ENCODE measurements around the gene EXOSC5. TPM values are rescaled to one million over a fixed set of nuclear protein-coding genes. Genes with fewer than 3 reads are reported as not detected.

EXOSC5 gene
- total and polyA plus RNA-seq, 9 of the 15 experiments (the other 6 are each of a cell fraction or from before 2014, with no cell fraction given) = 10.9 to 75.5 (median 37.8) TPM

DNA sequence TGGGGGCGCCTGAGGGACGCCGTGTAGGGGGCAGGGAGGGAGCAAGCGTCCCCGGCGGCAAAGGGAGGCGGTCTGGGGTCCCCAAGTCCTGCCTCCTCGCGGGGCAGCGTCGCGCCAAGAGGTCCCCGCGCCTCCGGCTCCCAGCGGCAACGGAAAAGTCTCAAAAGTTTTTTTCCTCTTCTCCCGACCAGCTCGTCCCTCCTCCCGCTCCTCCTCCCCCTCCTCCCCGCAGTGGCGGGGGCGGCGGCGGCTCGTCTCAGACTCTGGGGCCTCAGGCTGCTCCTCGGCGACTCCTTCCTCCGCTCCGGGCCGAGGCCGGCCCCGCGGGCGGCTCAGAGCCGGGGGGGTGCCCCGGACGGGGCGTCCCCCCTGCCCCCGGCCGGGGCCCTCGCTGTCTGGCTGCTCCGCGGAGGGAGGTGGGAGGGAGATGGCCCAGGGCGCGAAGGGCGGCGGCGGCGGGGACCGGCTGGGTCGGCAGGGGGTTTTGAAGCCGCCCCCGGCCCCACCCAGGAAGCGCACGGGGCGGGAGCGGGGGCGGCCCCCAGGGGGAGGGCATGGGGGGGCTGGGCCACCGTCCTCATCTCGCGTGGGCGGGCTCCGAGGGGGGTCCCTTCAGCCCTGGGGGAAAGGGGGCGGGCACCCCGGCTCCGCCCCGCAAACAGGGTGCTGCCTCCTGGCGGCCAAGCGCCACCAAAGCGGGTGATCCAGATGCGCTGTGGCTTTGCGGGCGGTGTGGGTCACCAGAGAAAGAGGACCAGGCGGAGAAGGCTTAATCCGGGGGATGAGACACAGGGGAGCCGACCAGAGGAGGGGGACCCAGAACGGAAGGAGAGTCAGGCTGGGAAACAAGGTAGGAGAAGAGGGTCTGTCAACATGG is 43.5 kb downstream of the EXOSC5 start, which contains the start of gene TGFB1 (continued):
- TF ChIP-seq PREB (CRISPR knock-in tag; IDR thresholded peaks at IDR 0.05) (no peak), ELF4 (CRISPR knock-in tag; IDR thresholded peaks at IDR 0.05) (0 out of 2 replicates have a peak, but pooled peaks have one; percentile 39), ARNT (IDR thresholded peaks at IDR 0.05) (no peak), TRIM28 (IDR thresholded peaks at IDR 0.05) (no peak), TOE1 (IDR thresholded peaks at IDR 0.05; ENCODE audit: borderline replicate concordance) (peak; percentile 45; the same call in 1 of the 2 replicates), TOE1 (CRISPR knock-in tag; IDR thresholded peaks at IDR 0.05; ENCODE audit: borderline replicate concordance, low read depth) (no peak), ZBTB9 (CRISPR knock-in tag; IDR thresholded peaks at IDR 0.05) (no peak), KAT2B (IDR thresholded peaks at IDR 0.05; ENCODE audit: low read depth, low read length) (no peak), SNIP1 (IDR thresholded peaks at IDR 0.05; ENCODE audit: low read depth) (no peak), ZNF717 (CRISPR knock-in tag; IDR thresholded peaks at IDR 0.05) (no peak), BRD9 (IDR thresholded peaks at IDR 0.05; ENCODE audit: low read depth, partially characterized antibody) (no peak), THRB (CRISPR knock-in tag; conservative IDR thresholded peaks at IDR 0.05) (peak; percentile 59; the same call in 1 of the 2 replicates), ETS1 (conservative IDR thresholded peaks at IDR 0.05; ENCODE audit: control insufficient read depth, low read depth, low read length) (peak; percentile 30; the same call in 1 of the 2 replicates)
- TF ChIP-seq, protein P1, sequence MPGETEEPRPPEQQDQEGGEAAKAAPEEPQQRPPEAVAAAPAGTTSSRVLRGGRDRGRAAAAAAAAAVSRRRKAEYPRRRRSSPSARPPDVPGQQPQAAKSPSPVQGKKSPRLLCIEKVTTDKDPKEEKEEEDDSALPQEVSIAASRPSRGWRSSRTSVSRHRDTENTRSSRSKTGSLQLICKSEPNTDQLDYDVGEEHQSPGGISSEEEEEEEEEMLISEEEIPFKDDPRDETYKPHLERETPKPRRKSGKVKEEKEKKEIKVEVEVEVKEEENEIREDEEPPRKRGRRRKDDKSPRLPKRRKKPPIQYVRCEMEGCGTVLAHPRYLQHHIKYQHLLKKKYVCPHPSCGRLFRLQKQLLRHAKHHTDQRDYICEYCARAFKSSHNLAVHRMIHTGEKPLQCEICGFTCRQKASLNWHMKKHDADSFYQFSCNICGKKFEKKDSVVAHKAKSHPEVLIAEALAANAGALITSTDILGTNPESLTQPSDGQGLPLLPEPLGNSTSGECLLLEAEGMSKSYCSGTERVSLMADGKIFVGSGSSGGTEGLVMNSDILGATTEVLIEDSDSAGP (CRISPR knock-in tag; IDR thresholded peaks at IDR 0.05) = no peak
- TF ChIP-seq, protein P2, sequence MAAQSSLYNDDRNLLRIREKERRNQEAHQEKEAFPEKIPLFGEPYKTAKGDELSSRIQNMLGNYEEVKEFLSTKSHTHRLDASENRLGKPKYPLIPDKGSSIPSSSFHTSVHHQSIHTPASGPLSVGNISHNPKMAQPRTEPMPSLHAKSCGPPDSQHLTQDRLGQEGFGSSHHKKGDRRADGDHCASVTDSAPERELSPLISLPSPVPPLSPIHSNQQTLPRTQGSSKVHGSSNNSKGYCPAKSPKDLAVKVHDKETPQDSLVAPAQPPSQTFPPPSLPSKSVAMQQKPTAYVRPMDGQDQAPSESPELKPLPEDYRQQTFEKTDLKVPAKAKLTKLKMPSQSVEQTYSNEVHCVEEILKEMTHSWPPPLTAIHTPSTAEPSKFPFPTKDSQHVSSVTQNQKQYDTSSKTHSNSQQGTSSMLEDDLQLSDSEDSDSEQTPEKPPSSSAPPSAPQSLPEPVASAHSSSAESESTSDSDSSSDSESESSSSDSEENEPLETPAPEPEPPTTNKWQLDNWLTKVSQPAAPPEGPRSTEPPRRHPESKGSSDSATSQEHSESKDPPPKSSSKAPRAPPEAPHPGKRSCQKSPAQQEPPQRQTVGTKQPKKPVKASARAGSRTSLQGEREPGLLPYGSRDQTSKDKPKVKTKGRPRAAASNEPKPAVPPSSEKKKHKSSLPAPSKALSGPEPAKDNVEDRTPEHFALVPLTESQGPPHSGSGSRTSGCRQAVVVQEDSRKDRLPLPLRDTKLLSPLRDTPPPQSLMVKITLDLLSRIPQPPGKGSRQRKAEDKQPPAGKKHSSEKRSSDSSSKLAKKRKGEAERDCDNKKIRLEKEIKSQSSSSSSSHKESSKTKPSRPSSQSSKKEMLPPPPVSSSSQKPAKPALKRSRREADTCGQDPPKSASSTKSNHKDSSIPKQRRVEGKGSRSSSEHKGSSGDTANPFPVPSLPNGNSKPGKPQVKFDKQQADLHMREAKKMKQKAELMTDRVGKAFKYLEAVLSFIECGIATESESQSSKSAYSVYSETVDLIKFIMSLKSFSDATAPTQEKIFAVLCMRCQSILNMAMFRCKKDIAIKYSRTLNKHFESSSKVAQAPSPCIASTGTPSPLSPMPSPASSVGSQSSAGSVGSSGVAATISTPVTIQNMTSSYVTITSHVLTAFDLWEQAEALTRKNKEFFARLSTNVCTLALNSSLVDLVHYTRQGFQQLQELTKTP (IDR thresholded peaks at IDR 0.05; ENCODE audit: low read depth in 1 of 2, partially characterized antibody in 2 of 2) = no peak
